ENCODE measurements around the gene APC. TPM values are rescaled to one million over a fixed set of nuclear protein-coding genes. Genes with fewer than 3 reads are reported as not detected.

Gene APC
- total and polyA plus RNA-seq, 2 of the 13 experiments (the other 11 are each of a cell fraction or from before 2014, with no cell fraction given): 6.1 to 19.0 TPM

DNA sequence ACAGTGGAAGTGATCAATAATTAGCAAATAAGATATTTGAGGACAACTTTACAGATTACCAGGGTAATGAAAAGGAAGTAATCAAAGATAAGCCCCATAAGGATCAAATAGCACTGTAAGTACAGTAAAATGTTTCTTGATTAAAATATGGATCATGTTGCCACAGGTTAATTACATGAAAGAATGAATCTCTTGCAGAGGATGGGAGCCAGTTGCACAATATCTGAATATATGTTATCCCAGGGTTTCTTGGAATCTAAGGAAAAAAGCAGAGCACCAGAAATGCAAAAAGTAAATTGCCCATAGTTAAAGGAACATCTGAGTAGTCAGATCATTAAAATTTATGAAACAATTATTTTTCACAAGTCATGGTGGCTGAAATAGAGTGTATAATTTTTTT is 109.6 kb downstream of the APC start:
- ChIA-PET CTCF (ENCODE audit: low intra/inter-chr PET ratio, low total read pairs) (no interaction called here), POLR2A (no interaction called here)
- H3K4me3 ChIP-seq (replicated peaks in 1 of 3; ENCODE audit: insufficient read depth in 1 of 3, low read depth in 2 of 3, low read length in 3 of 3): no peak overlapping the region
- intact Hi-C loops (cut with micrococcal nuclease; ENCODE audit: unreplicated experiment): no loop called here
- peaks cover 16% of the 10 kb centered on the region for H3K4me1 ChIP-seq (ENCODE audit: insufficient read depth, low read length)
- no peak overlapping the region for H3K9ac ChIP-seq (ENCODE audit: insufficient read depth, low read depth, low read length)
- DNase-seq (ENCODE audit: low spot score) (no peak), FAIRE-seq (no peak), ATAC-seq (no peak)
- no TSS peak for BruUV-seq (replicated peaks)
- H4K20me1 ChIP-seq (ENCODE audit: insufficient read depth, low read length): no peaks in the 10 kb centered on the region
- H3K27ac ChIP-seq (ENCODE audit: extremely low read length, insufficient read depth, low read length): no peak overlapping the region
- H3K9me3 ChIP-seq (ENCODE audit: low read length): no peaks in the 10 kb centered on the region
- H3K27me3 ChIP-seq (ENCODE audit: control insufficient read depth in 1 of 2, insufficient read depth in 2 of 2, low read length in 2 of 2): no peaks in the 10 kb centered on the region
- H3K79me2 ChIP-seq (ENCODE audit: insufficient read depth, low read length): no peaks in the 10 kb centered on the region
- H3K4me2 ChIP-seq (ENCODE audit: low read depth, low read length): no peak overlapping the region
- TF ChIP-seq ZNF446 (CRISPR knock-in tag; IDR thresholded peaks at IDR 0.05) (no peak), CEBPB (IDR thresholded peaks at IDR 0.05; ENCODE audit: borderline replicate concordance, low read depth, low read length) (0 out of 2 replicates have a peak, but pooled peaks have one; percentile 24)
- H3K36me3 ChIP-seq (replicated peaks in 1 of 2; ENCODE audit: control insufficient read depth in 1 of 2, insufficient read depth in 2 of 2, low read length in 2 of 2): no peaks in the 10 kb centered on the region
- in situ Hi-C loops (cut with HindIII; ENCODE audit: extremely low pct_ligation_motif_present, low pct_unique_long_range_greater_than_20kb): loop anchor here (5.0 kb wide), 2 partner anchors 155 to 295 kb away; no protein-coding TSS in a partner anchor
- H2AFZ ChIP-seq (ENCODE audit: low read length): no peak overlapping the region

DNA sequence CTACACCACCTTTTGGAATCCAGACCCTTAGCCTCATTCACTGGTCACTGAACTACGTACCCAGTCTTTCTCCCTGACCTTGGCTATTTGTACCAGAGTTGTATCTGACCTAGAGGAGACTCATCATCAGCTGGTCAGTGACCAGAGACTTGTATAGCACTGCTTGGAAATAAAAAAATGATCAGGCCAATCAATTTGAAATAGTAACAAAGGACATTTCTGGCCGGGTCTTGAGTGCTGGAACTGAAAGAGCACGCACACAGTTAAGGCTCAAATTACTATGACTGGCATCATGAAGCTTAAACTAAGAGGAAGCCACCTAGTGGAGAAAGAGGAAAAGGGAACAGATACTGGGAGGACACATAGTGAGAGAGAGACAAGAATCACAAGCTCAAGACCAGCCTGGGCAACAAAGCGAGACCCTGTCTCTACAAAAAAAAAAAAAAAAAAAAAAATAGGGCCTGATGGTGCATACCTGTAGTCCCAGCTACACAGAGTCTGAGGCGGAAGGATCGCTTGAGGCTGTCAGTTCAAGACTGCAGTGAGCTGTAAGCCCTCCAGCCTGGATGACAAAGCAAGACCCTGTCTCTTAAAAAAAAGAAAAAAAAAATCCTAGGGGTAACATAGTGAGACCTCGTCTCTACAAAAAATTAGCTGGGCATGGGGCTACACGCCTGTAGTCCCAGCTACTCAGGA is 110.6 kb downstream of the APC start:
- peak overlapping the region; percentile 70 for H3K4me2 ChIP-seq (ENCODE audit: low read depth, low read length)
- peaks cover 16% of the 10 kb centered on the region for H3K4me1 ChIP-seq (ENCODE audit: insufficient read depth, low read length)
- H3K4me3 ChIP-seq (replicated peaks in 1 of 3; ENCODE audit: insufficient read depth in 1 of 3, low read depth in 2 of 3, low read length in 3 of 3): peak overlapping the region in 1 of 3 experiments; percentile 39; a peak in 1 of 6 replicates
- intact Hi-C loops (cut with micrococcal nuclease; ENCODE audit: unreplicated experiment): loop anchor here (2.0 kb wide), 2 partner anchors 155 to 297 kb away; no protein-coding TSS in a partner anchor
- in situ Hi-C loops (cut with HindIII; ENCODE audit: extremely low pct_ligation_motif_present, low pct_unique_long_range_greater_than_20kb): loop anchor here (5.0 kb wide), 2 partner anchors 156 to 296 kb away; no protein-coding TSS in a partner anchor
- H2AFZ ChIP-seq (ENCODE audit: low read length): peak overlapping the region; percentile 70
- FAIRE-seq (peak; percentile 52), ATAC-seq (peak; percentile 99), DNase-seq (ENCODE audit: low spot score) (peak; percentile 76)
- CTCF ChIA-PET (ENCODE audit: low intra/inter-chr PET ratio, low total read pairs): interaction anchor here (0.7 to 0.9 kb wide), 2 partner anchors 156 to 297 kb away, joined by 3 to 4 read pairs; no protein-coding TSS in a partner anchor
- H3K27ac ChIP-seq (ENCODE audit: extremely low read length, insufficient read depth, low read length): no peak overlapping the region
- WGBS (ENCODE audit: low lambda C conversion rate): 26% methylated on average over 8 of the region's 8 CpGs
- H3K9ac ChIP-seq (ENCODE audit: insufficient read depth, low read depth, low read length): no peak overlapping the region
- no TSS peak for BruUV-seq (replicated peaks)
- H4K20me1 ChIP-seq (ENCODE audit: insufficient read depth, low read length): no peaks in the 10 kb centered on the region
- no peaks in the 10 kb centered on the region for H3K79me2 ChIP-seq (ENCODE audit: insufficient read depth, low read length)
- H3K9me3 ChIP-seq (ENCODE audit: low read length): no peaks in the 10 kb centered on the region
- POLR2A ChIA-PET: interaction anchor here (0.8 to 1.5 kb wide), 2 partner anchors 13 to 638 kb away, joined by 3 to 12 read pairs; partner anchors contain the start of gene SRP19
- no peaks in the 10 kb centered on the region for H3K36me3 ChIP-seq (replicated peaks in 1 of 2; ENCODE audit: control insufficient read depth in 1 of 2, insufficient read depth in 2 of 2, low read length in 2 of 2)
- no peaks in the 10 kb centered on the region for H3K27me3 ChIP-seq (ENCODE audit: control insufficient read depth in 1 of 2, insufficient read depth in 2 of 2, low read length in 2 of 2)
- TF ChIP-seq ZNF333 (CRISPR knock-in tag; IDR thresholded peaks at IDR 0.05; ENCODE audit: borderline replicate concordance) (no peak), SAP130 (CRISPR knock-in tag; IDR thresholded peaks at IDR 0.05; ENCODE audit: low read depth) (peak; percentile 22; the same call in 1 of the 2 replicates), ZNF496 (CRISPR knock-in tag; IDR thresholded peaks at IDR 0.05; ENCODE audit: insufficient replicate concordance) (no peak), PPARG (CRISPR knock-in tag; conservative IDR thresholded peaks at IDR 0.05) (peak; percentile 11; the same call in 1 of the 2 replicates), ZNF772 (CRISPR knock-in tag; IDR thresholded peaks at IDR 0.05) (no peak), IRF2 (CRISPR knock-in tag; IDR thresholded peaks at IDR 0.05) (0 out of 2 replicates have a peak, but pooled peaks have one; percentile 20), RXRA (CRISPR knock-in tag; IDR thresholded peaks at IDR 0.05) (no peak), MAFK (conservative IDR thresholded peaks at IDR 0.05 in 1 of 2, IDR thresholded peaks at IDR 0.05 in 1 of 2; ENCODE audit: low read length in 2 of 2) (no peak)
- TF ChIP-seq, protein P1, sequence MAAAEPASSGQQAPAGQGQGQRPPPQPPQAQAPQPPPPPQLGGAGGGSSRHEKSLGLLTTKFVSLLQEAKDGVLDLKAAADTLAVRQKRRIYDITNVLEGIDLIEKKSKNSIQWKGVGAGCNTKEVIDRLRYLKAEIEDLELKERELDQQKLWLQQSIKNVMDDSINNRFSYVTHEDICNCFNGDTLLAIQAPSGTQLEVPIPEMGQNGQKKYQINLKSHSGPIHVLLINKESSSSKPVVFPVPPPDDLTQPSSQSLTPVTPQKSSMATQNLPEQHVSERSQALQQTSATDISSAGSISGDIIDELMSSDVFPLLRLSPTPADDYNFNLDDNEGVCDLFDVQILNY (CRISPR knock-in tag; conservative IDR thresholded peaks at IDR 0.05): no peak
- TF ChIP-seq, protein P2, sequence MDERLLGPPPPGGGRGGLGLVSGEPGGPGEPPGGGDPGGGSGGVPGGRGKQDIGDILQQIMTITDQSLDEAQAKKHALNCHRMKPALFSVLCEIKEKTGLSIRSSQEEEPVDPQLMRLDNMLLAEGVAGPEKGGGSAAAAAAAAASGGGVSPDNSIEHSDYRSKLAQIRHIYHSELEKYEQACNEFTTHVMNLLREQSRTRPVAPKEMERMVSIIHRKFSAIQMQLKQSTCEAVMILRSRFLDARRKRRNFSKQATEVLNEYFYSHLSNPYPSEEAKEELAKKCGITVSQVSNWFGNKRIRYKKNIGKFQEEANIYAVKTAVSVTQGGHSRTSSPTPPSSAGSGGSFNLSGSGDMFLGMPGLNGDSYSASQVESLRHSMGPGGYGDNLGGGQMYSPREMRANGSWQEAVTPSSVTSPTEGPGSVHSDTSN (CRISPR knock-in tag; IDR thresholded peaks at IDR 0.05): no peak
- TF ChIP-seq, protein P3, sequence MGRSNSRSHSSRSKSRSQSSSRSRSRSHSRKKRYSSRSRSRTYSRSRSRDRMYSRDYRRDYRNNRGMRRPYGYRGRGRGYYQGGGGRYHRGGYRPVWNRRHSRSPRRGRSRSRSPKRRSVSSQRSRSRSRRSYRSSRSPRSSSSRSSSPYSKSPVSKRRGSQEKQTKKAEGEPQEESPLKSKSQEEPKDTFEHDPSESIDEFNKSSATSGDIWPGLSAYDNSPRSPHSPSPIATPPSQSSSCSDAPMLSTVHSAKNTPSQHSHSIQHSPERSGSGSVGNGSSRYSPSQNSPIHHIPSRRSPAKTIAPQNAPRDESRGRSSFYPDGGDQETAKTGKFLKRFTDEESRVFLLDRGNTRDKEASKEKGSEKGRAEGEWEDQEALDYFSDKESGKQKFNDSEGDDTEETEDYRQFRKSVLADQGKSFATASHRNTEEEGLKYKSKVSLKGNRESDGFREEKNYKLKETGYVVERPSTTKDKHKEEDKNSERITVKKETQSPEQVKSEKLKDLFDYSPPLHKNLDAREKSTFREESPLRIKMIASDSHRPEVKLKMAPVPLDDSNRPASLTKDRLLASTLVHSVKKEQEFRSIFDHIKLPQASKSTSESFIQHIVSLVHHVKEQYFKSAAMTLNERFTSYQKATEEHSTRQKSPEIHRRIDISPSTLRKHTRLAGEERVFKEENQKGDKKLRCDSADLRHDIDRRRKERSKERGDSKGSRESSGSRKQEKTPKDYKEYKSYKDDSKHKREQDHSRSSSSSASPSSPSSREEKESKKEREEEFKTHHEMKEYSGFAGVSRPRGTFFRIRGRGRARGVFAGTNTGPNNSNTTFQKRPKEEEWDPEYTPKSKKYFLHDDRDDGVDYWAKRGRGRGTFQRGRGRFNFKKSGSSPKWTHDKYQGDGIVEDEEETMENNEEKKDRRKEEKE (IDR thresholded peaks at IDR 0.05): no peak
